WTC11 (cell line): ENCODE data around the gene CRB1. TPM values are rescaled to one million over a fixed set of nuclear protein-coding genes. Genes with fewer than 3 reads are reported as not detected.

ENCODE experiments used
- ATAC-seq: fragments of 200-7000 bp; cut with Tn5 transposase; 2 replicates; pipeline ENCODE4 v1.10.0; 2021; ENCODE audit warnings: mild to moderate bottlenecking, moderate library complexity
- CTCF ChIA-PET: fragments of 300-600 bp; sonication (Branson Sonifier 250); formaldehyde crosslinking; loops from one replicate; lab custom pipeline; 2021; ENCODE audit warnings: antibody characterized with exemption; lab: Charles Lee
- POLR2A ChIA-PET: fragments of 350-600 bp; sonication (Branson Sonifier 250); formaldehyde crosslinking; loops from one replicate; lab custom pipeline; 2021; ENCODE audit warnings: antibody characterized with exemption; lab: Charles Lee
- DNase-seq: peaks from one replicate; pipeline ENCODE4 v3.0.0; 2021; ENCODE audit warnings: low spot score
- H3K27ac Mint-ChIP-seq: 2 replicates; pipeline ENCODE4 v1.8.0; 2021; ENCODE audit warnings: mixed read lengths
- H3K27me3 Mint-ChIP-seq: 2 replicates; pipeline ENCODE4 v1.8.0; 2021; ENCODE audit warnings: low read depth, mild to moderate bottlenecking, moderate library complexity, mixed read lengths
- H3K36me3 Mint-ChIP-seq: 2 replicates; pipeline ENCODE4 v1.8.0; 2021; ENCODE audit warnings: mixed read lengths
- H3K4me1 Mint-ChIP-seq: 2 replicates; pipeline ENCODE4 v1.8.0; 2022; ENCODE audit warnings: mixed read lengths
- H3K4me3 Mint-ChIP-seq: 2 replicates; pipeline ENCODE4 v1.8.0; 2021; ENCODE audit warnings: mild to moderate bottlenecking, moderate library complexity, mixed read lengths
- H3K9me3 Mint-ChIP-seq: 2 replicates; pipeline ENCODE4 v1.8.0; 2021; ENCODE audit warnings: mixed read lengths
- ARID4B ChIP-seq: sonication (generic); formaldehyde crosslinking; IDR thresholded peaks from 2 replicates; pipeline ENCODE4 v1.8.0; 2023; ENCODE audit warnings: missing genetic modification reagents, mild to moderate bottlenecking, borderline replicate concordance
- ATF1 ChIP-seq: sonication (generic); formaldehyde crosslinking; IDR thresholded peaks from 2 replicates; pipeline ENCODE4 v1.8.1; 2023; ENCODE audit warnings: mild to moderate bottlenecking, moderate library complexity, missing genetic modification reagents
- CDX4 ChIP-seq: fragments of 250-450 bp; sonication (Bioruptor Pico); IDR thresholded peaks from 2 replicates; pipeline ENCODE4 v1.9.0; 2021; ENCODE audit warnings: moderate library complexity, mild to moderate bottlenecking, inconsistent platforms, borderline replicate concordance
- CREM ChIP-seq: sonication (generic); formaldehyde crosslinking; IDR thresholded peaks from 2 replicates; pipeline ENCODE4 v1.8.1; 2022; ENCODE audit warnings: mild to moderate bottlenecking, missing genetic modification reagents, moderate library complexity
- GTF2I ChIP-seq: fragments of 250-450 bp; sonication (Bioruptor Pico); conservative IDR thresholded peaks from 2 replicates; pipeline ENCODE4 v1.4.0; 2021; ENCODE audit warnings: mild to moderate bottlenecking
- MLX ChIP-seq: sonication (generic); formaldehyde crosslinking; IDR thresholded peaks from 2 replicates; pipeline ENCODE4 v1.8.1; 2023; ENCODE audit warnings: mild to moderate bottlenecking, missing genetic modification reagents, moderate library complexity
- NR3C1 ChIP-seq: sonication (generic); formaldehyde crosslinking; conservative IDR thresholded peaks from 2 replicates; pipeline ENCODE4 v1.8.1; 2023; ENCODE audit warnings: low read depth, mild to moderate bottlenecking, missing genetic modification reagents
- RELA ChIP-seq: sonication (generic); formaldehyde crosslinking; IDR thresholded peaks from 2 replicates; pipeline ENCODE4 v1.8.1; 2022; ENCODE audit warnings: missing genetic modification reagents, mild to moderate bottlenecking, borderline replicate concordance
- SMAD4 ChIP-seq: sonication (generic); formaldehyde crosslinking; IDR thresholded peaks from 2 replicates; pipeline ENCODE4 v1.8.0; 2022; ENCODE audit warnings: mild to moderate bottlenecking, missing genetic modification reagents
- ZBTB21 ChIP-seq: sonication (generic); formaldehyde crosslinking; IDR thresholded peaks from 2 replicates; pipeline ENCODE4 v1.8.1; 2023; ENCODE audit warnings: mild to moderate bottlenecking, missing genetic modification reagents, borderline replicate concordance
- ZNF263 ChIP-seq: sonication (generic); formaldehyde crosslinking; IDR thresholded peaks from 2 replicates; pipeline ENCODE4 v1.8.1; 2022; ENCODE audit warnings: low read depth, mild to moderate bottlenecking, moderate library complexity, missing genetic modification reagents
- ZNF281 ChIP-seq: sonication (generic); formaldehyde crosslinking; IDR thresholded peaks from 2 replicates; pipeline ENCODE4 v1.8.0; 2023; ENCODE audit warnings: mild to moderate bottlenecking, missing genetic modification reagents
- ZNF512 ChIP-seq: sonication (generic); formaldehyde crosslinking; IDR thresholded peaks from 2 replicates; pipeline ENCODE4 v1.8.1; 2022; ENCODE audit warnings: missing genetic modification reagents, borderline replicate concordance
- ZNF532 ChIP-seq: fragments of 250-450 bp; sonication (Bioruptor Pico); IDR thresholded peaks from 2 replicates; pipeline ENCODE4 v1.9.0; 2021; ENCODE audit warnings: mild to moderate bottlenecking, borderline replicate concordance
- total RNA-seq: library from RNA; stranded (reverse); gene quantifications from 3 replicates; pipeline ENCODE4 v1.2.3, GENCODE V29; 2021

Gene CRB1
- total RNA-seq, 1 experiment from 2014 or later, result 0.11 TPM

- TF ChIP-seq ARID4B (CRISPR knock-in tag), result no peak
- no peak for TF ChIP-seq NR3C1 (CRISPR knock-in tag)
- no peak for TF ChIP-seq ZNF263
- TF ChIP-seq, all 79 proteins: peak for 0
These were observed 63.5 kb downstream of the CRB1 start (continued) for GRCh38 chr1:197331565-197331964.

- H3K36me3 Mint-ChIP-seq, result no peaks in the 10 kb centered on the region
- ChIA-PET CTCF (interaction anchor here (0.6 kb wide), 1 partner anchor 67 kb away, joined by 3 read pairs; no protein-coding TSS in a partner anchor), POLR2A (no interaction called here)
- no peaks in the 10 kb centered on the region for H3K4me1 Mint-ChIP-seq
- DNase-seq (no peak), ATAC-seq (no peak)
- H3K9me3 Mint-ChIP-seq, result peaks cover 3% of the 10 kb centered on the region; the same call in 1 of the 2 replicates
- TF ChIP-seq CREM (CRISPR knock-in tag) (no peak), ZNF263 (no peak), ZNF512 (no peak), RELA (CRISPR knock-in tag) (no peak), ZBTB21 (CRISPR knock-in tag) (no peak), GTF2I (CRISPR knock-in tag) (no peak), CDX4 (no peak), MLX (CRISPR knock-in tag) (no peak)
- no peak overlapping the region for H3K4me3 Mint-ChIP-seq
- H3K27me3 Mint-ChIP-seq, result no peaks in the 10 kb centered on the region
- H3K27ac Mint-ChIP-seq, result no peak overlapping the region
These were observed 65.0 kb downstream of the CRB1 start for GRCh38 chr1:197333041-197333440.

- CTCF ChIA-PET, result interaction anchor here (1.4 kb wide), 1 partner anchor 20 kb away, joined by 5 read pairs; no protein-coding TSS in a partner anchor
- Mint-ChIP-seq H3K36me3 (no peaks in the 10 kb centered on the region), H3K27me3 (no peaks in the 10 kb centered on the region), H3K4me3 (no peak overlapping the region), H3K27ac (no peak overlapping the region), H3K9me3 (peaks cover 3% of the 10 kb centered on the region; the same call in 1 of the 2 replicates), H3K4me1 (no peaks in the 10 kb centered on the region)
- DNase-seq, result no peak
- POLR2A ChIA-PET, result no interaction called here
- no peak for ATAC-seq
- TF ChIP-seq SMAD4 (CRISPR knock-in tag), result no peak
- TF ChIP-seq ZNF532, result no peak
- TF ChIP-seq ZNF281 (CRISPR knock-in tag), result no peak
- no peak for TF ChIP-seq ZBTB21 (CRISPR knock-in tag)
- TF ChIP-seq ATF1 (CRISPR knock-in tag), result no peak
These were observed 68.5 kb downstream of the CRB1 start for GRCh38 chr1:197336571-197336970.
